Loucy (cell line): ENCODE data around the gene CRB3.

Experiments used
- CTCF ChIP-seq: fragments of 200-600 bp; sonication (generic); conservative IDR thresholded peaks from 2 replicates; pipeline ENCODE4 v1.5.1; 2014; ENCODE audit warnings: mild to moderate bottlenecking, antibody characterized with exemption, low read length
- EZH2phosphoT487 ChIP-seq: fragments of 200-600 bp; IDR thresholded peaks from 2 replicates; pipeline ENCODE4 v1.6.1; 2018; ENCODE audit warnings: antibody characterized with exemption, mild to moderate bottlenecking, moderate library complexity, borderline replicate concordance

GRCh38 chr19:6514089-6514488, 50.0 kb downstream of the CRB3 start:
- TF ChIP-seq CTCF = no peak
- no peak for TF ChIP-seq EZH2phosphoT487
